GM18868 (cell line): Measurements from ENCODE around the gene WDFY1.
"Not testable (repeated sequence)": the region's sequence is repeated elsewhere in the genome, so short reads cannot be mapped to it uniquely, and the experiment has no call there.

Experiments used
- ATAC-seq: cut with Tn5 transposase; IDR thresholded peaks from one replicate; pipeline ENCODE4 v1.9.1; 2021; ENCODE audit warnings: mild to moderate bottlenecking, moderate library complexity; ENCODE audit not compliant: unreplicated experiment

Gene WDFY1

GRCh38 chr2:223897669-223898330, 47.3 kb downstream of the WDFY1 start:
- no peak for ATAC-seq

GRCh38 chr2:223896833-223897311, 48.3 kb downstream of the WDFY1 start:
- peak; percentile 74 for ATAC-seq

GRCh38 chr2:223894968-223895367, 50.2 kb downstream of the WDFY1 start:
- ATAC-seq, result no peak

DNA sequence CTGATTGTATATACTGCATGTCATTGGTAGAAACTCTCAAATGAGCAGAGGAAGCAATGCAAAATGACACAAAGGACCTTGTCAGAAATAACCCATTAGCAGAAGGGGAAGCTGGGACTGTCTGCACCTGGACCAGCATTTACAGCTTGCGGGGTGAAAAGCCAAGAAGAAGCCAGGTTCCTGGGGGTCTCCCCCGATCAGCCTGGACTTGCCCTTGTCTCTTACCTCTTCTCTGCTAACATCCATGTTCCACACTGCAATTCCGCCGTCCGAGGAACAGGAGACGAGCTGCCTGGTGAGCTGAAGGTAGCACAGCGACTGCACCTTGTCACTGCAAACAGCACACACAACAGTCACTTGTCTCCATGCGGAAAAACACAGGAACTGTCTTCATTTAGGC, 51.1 kb downstream of the WDFY1 start:
- ATAC-seq, result no peak

DNA sequence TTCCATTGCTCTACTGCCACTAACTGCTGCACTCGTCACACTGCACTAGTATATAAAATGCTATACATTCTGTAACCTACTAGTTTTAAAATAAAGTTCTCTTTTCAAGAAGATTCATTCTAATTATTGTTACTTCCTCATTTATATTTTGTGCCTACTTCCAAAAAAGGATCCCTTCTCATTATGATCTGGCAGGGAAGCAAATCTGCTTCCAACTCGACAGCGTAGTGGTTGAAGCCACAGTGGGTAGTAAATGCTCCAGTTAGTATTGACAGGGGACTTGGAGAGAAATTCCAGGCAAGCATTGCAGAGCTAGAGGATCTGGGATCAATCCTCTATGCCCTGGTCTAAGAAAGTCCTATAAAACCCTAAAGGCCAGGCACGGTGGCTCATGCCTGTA, 54.4 kb downstream of the WDFY1 start:
- ATAC-seq, result no peak

- ATAC-seq, result no peak
Measured at GRCh38 chr2:223889229-223889628, 55.9 kb downstream of the WDFY1 start.

DNA sequence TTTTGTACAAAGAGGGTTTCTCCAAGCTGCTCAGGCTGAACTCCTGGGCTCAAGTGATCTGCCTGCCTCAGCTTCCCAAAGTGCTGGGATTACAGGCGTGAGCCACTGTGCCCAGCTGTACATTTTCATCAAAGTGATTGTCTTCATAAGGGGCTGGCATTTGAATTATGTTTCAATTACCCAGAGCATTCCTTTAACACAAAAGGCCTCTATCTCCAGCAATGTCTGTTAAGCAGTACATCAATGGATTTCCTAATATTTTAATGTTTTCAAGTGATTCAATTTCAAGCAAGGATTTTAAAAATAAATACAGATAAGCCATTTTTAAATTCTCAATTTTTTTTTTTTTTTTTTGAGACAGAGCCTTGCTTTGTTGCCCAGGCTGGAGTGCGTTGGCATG, 56.9 kb downstream of the WDFY1 start:
- no peak for ATAC-seq

DNA sequence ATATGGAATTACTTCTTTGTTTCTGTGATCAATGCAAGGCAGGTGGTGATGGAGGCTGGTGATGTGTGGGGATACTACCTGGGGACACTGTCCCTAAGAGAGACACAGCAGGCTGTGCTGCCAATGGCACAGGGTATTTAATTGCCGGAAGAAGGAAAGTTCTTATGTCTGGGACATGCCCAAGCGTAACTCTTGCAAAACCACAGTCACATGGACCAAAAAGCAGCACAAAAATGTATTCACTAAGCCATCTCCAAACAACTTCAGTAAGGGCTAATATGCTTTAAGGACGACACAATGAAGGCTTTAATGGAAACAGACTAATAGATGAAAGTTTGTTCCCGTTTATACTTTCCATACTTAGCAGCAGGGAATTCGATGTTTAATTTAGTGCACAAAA, 58.0 kb downstream of the WDFY1 start:
- no peak for ATAC-seq

DNA sequence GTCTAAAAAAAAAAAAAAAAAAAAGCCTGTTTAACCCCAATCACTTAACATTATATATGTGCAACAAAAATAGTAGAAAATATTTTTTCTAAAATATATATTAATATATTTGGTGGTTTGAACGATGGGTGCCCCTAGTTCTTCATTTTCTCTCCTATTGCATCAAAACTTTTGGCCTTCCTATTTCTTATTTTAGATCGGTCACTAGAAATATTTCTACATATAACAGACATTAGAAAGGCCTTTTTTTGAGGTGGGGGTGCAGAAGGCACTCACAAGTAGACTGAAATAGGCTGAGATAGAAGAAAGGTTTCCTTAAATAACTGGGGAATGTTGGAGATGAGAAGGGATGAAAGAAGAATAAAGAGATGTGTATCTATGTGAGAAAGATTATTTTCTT, 58.4 kb downstream of the WDFY1 start:
- ATAC-seq, result no peak

DNA sequence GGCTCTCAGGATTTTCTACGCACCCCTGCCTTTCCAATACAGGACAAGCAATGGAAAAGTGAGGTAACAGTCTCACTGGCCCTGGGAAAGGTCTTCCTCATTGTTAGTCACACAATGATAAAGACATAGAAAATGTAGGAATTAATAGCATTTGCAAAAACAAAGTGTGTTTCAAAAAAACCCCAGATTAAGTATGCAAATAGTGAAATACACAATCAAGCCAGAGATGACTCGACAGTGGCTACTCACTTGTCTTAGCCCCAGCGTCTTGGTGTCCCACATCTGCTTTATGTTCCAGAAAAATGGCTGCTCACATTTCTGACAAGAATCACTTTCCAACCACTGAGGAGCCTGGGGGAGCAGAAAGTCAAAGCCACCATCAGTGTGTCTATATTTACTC, 60.7 kb downstream of the WDFY1 start:
- peak; percentile 84 for ATAC-seq

DNA sequence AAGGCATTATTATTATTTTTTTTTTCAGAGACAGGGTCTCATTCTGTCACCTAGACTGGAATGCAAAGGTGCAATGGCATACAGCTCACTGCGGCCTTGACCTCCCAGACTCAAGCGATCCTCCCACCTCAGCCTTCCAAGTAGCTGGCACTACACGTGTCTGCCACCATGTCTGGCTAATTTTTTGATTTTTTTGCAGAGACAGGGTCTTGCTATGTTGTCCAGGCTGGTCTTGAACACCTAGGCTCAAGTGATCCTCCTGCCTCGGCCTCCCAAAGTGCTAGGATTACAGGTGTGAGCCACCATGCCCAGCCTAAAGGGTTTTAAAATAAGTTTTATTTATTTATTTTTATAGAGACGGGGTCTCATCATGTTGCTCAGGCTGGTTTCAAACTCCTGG, 62.4 kb downstream of the WDFY1 start:
- no peak for ATAC-seq

GRCh38 chr2:223880796-223881195, 64.3 kb downstream of the WDFY1 start:
- no peak for ATAC-seq

GRCh38 chr2:223877721-223878410, 67.3 kb downstream of the WDFY1 start:
- ATAC-seq, result no peak

GRCh38 chr2:223873672-223874071, 71.5 kb downstream of the WDFY1 start:
- no peak for ATAC-seq

DNA sequence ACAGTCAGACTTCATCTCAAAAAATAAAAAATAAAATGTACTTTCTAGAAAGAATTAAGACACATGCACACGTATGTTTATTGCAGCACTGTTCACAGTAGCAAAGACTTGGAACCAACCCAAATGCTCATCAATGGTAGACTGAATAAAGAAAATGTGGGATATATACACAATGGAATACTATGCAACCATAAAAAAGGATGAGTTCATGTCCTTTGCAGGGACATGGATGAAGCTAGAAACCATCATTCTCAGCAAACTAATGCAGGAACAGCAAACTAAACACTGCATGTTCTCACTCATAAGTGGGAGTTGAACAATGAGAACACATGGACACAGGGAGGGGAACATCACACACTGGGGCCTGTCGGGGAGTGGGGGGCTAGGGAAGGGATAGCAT, 72.4 kb downstream of the WDFY1 start:
- not testable (repeated sequence) for ATAC-seq

- not testable (repeated sequence) for ATAC-seq
Measured at GRCh38 chr2:223871661-223872060, 73.5 kb downstream of the WDFY1 start.

DNA sequence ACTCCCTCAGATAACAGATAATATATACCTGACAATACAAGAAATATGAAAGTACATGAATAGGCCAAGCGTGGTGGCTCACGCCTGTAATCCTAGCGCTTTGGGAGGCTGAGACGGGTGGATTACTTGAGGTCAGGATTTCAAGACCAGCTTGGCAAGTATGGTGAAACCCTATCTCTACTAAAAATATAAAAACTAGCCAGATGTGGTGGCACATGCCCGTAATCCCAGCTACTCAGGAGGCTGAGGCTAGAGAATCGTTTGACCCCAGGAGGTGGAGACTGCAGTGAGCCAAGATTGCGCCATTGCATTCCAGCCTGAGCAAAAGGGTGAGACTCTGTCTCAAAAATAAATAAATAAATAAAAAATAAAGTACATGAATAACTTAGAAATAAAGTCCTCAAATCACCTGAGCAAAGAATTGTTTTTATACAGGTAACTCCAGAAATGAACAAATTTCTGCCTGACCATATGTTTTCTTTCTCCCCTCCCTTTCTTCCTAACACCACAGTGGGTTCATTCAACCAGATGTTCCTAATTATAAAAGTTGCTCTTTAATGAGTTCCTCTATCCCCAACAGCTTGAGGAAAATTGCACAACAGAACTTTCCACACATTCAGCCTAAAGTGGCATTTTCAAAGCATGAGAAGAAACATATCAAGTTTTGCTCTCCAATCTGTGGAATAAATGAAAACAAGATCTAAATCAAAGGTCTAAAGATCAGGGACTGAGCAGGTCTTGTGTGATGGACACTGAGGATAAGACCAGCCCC, 74.1 kb downstream of the WDFY1 start:
- no peak for ATAC-seq

GRCh38 chr2:223868005-223868404, 77.1 kb downstream of the WDFY1 start:
- ATAC-seq, result no peak

DNA sequence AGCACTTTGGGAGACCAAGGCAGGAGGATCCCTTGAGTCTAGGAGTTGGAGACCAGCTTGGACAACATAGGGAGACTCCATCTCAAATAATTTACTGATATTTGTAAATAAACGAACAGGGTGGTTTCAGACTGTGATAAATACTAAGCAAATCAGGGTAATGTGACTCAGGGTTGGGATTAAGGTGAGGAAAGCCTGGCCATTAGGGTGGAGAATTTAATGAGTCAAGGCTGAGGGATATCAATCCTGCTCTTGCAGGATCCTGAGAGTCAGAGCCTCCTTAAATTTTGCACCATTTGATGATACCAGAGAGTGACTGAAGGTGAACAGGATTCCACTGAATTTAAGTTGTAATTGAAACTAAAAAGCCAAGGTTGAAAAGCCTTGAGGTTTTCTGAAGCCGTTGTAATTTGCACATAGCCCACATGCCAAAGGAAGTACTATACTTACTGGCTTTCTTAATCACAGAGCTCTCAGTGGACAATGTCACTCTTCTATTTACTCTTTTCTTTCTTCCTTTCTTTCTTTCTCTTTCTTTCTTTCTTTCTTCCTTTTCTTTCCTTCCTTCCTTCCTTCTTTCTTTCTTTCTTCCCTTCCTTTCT, 79.1 kb downstream of the WDFY1 start:
- ATAC-seq, result no peak

DNA sequence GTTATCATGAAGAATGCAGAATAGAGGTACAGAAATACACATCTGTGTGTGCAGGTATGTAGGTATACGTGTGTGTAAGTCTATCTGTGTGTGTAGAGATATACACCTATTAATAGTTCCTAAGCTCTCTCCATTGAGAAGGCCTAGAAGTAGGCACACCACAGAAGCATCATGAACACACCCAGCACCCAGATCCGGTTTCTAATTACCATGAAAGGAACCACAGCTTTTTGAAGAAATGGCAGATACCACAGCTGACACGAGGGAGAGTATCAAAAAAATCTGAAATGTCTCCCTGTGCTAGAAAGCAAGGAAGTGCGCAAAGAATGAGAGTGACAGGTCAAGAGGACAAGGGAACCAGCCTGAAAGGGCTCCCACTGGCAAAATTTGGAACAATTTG, 80.0 kb downstream of the WDFY1 start:
- ATAC-seq, result no peak

DNA sequence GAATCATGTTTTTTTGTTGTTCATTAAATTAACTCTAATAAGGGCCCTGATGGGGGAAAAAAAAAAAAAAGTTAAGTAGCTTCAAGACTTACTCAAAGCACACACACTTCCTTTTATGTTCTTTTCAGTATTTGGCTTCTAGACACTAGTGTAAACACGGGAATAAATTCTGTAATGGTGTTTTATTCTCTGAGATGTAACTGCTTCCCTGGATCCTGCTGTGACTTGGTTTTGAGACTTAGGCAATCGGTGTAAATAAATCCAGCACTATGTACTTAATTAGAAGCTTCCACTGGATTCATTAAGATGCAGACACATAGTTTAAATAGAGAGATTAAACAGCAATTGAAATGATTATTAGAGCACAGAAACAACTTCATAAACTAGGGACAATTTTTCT, 81.6 kb downstream of the WDFY1 start:
- ATAC-seq, result no peak
